ENCODE measurements around the gene TCF25. TPM values are rescaled to one million over a fixed set of nuclear protein-coding genes. Genes with fewer than 3 reads are reported as not detected.
"Not testable (repeated sequence)": the region's sequence is repeated elsewhere in the genome, so short reads cannot be mapped to it uniquely, and the experiment has no call there.

Gene TCF25
- total RNA-seq, 4 donors from 2014 or later, result 126 to 151 (median 137) TPM

GRCh38 chr16:89912627-89913026 is 39.2 kb downstream of the TCF25 start:
- intact Hi-C loops (cut with DNase I), result no loop called here
- no peak for TF ChIP-seq POLR2A (IDR thresholded peaks at IDR 0.05; ENCODE audit: low read depth)
- TF ChIP-seq POLR2AphosphoS5 (IDR thresholded peaks at IDR 0.05), result peak in 1 of 2 donors; percentile 7
- TF ChIP-seq EP300 (IDR thresholded peaks at IDR 0.05), result no peak
- Histone ChIP-seq H3K27ac (replicated peaks in 1 of 4) (no peak overlapping the region), H3K27me3 (peaks cover 0 to under 1% (median 0%) of the 10 kb centered on the region in 4 donors), H3K9me3 (no peaks in the 10 kb centered on the region), H3K36me3 (peaks cover 0 to 59% (median 52%) of the 10 kb centered on the region in 4 donors), H3K4me1 (peaks cover 13 to 18% (median 17%) of the 10 kb centered on the region in 4 donors), H3K4me3 (no peak overlapping the region)
- 64% methylated on average over 12 of the region's 14 CpGs for WGBS
- no peak for DNase-seq (ENCODE audit: extremely low spot score)

- peaks cover 0 to 11% (median 0%) of the 10 kb centered on the region in 4 donors for H3K27me3 ChIP-seq
- intact Hi-C loops (cut with DNase I), result no loop called here
- H3K4me1 ChIP-seq, result peaks cover 24 to 28% (median 27%) of the 10 kb centered on the region in 4 donors
- 78% methylated on average over 19 of the region's 30 CpGs for WGBS
- no peak overlapping the region for H3K4me3 ChIP-seq
- no peak for TF ChIP-seq EP300 (IDR thresholded peaks at IDR 0.05)
- peak in 1 of 2 donors; percentile 4 for TF ChIP-seq POLR2AphosphoS5 (IDR thresholded peaks at IDR 0.05)
- TF ChIP-seq POLR2A (IDR thresholded peaks at IDR 0.05; ENCODE audit: low read depth), result no peak
- DNase-seq (ENCODE audit: extremely low spot score), result no peak
- H3K27ac ChIP-seq (replicated peaks in 1 of 4), result no peak overlapping the region
- peaks cover 0 to 50% (median 41%) of the 10 kb centered on the region in 4 donors for H3K36me3 ChIP-seq
- H3K9me3 ChIP-seq, result no peaks in the 10 kb centered on the region
Observed at GRCh38 chr16:89913408-89914387, 40.3 kb downstream of the TCF25 start.

- Histone ChIP-seq H3K27me3 (peaks cover 0 to 22% (median 0%) of the 10 kb centered on the region in 4 donors), H3K4me1 (peaks cover 29 to 37% (median 32%) of the 10 kb centered on the region in 4 donors), H3K36me3 (peaks cover 0 to 39% (median 35%) of the 10 kb centered on the region in 4 donors)
- WGBS, result 60% methylated on average over 9 of the region's 11 CpGs
- intact Hi-C loops (cut with DNase I); H3K27ac ChIP-seq (replicated peaks in 1 of 4); H3K4me3 ChIP-seq; H3K9me3 ChIP-seq; DNase-seq (ENCODE audit: extremely low spot score): not testable (repeated sequence)
Observed at GRCh38 chr16:89914642-89915285, 41.4 kb downstream of the TCF25 start.

- intact Hi-C loops (cut with DNase I), result no loop called here
Observed at GRCh38 chr16:89915303-89916232, 42.2 kb downstream of the TCF25 start.

More at GRCh38 chr16:89915303-89916232, 42.2 kb downstream of the TCF25 start:
- Histone ChIP-seq H3K36me3 (peaks cover 0 to 33% (median 28%) of the 10 kb centered on the region in 4 donors), H3K4me1 (peaks cover 23 to 34% (median 24%) of the 10 kb centered on the region in 4 donors), H3K4me3 (no peak overlapping the region), H3K9me3 (no peaks in the 10 kb centered on the region), H3K27ac (replicated peaks in 1 of 4) (no peak overlapping the region), H3K27me3 (peaks cover 0 to 30% (median 0%) of the 10 kb centered on the region in 4 donors)
- WGBS, result 74% methylated on average over 6 of the region's 40 CpGs
- no peak for DNase-seq (ENCODE audit: extremely low spot score)
- no peak for TF ChIP-seq POLR2A (IDR thresholded peaks at IDR 0.05; ENCODE audit: low read depth)
- no peak for TF ChIP-seq CTCF (IDR thresholded peaks at IDR 0.05)
- TF ChIP-seq EP300 (IDR thresholded peaks at IDR 0.05), result no peak
- TF ChIP-seq POLR2AphosphoS5 (IDR thresholded peaks at IDR 0.05), result no peak
